GM12878 (cell line): ENCODE measurements around the gene HMHB1.

Experiments
- ATF7 ChIP-seq: fragments of 450-650 bp; IDR thresholded peaks from 2 replicates; pipeline ENCODE4 v1.6.1; 2016; ENCODE audit warnings: low read depth, mild to moderate bottlenecking
- CREB1 ChIP-seq: IDR thresholded peaks from 2 replicates; pipeline ENCODE4 v1.6.1; 2012; ENCODE audit warnings: low read depth, mild to moderate bottlenecking, inconsistent platforms
- EGR1 ChIP-seq, 2 experiments: IDR thresholded peaks; 1 replicate in 1 of 2; 2 replicates in 1 of 2; pipeline ENCODE4 v1.6.1; 2011 to 2012; ENCODE audit warnings: low read depth in 2 of 2, low read length in 2 of 2, borderline replicate concordance in 1 of 2, mild to moderate bottlenecking in 1 of 2, moderate library complexity in 1 of 2
- POLR2A ChIP-seq: IDR thresholded peaks from 2 replicates; pipeline ENCODE4 v1.6.1; 2011; ENCODE audit warnings: low read depth, mild to moderate bottlenecking, low read length
- SPI1 ChIP-seq: IDR thresholded peaks from 2 replicates; pipeline ENCODE4 v1.6.1; 2011; ENCODE audit warnings: low read depth, mild to moderate bottlenecking, low read length, moderate library complexity, borderline replicate concordance; ENCODE audit not compliant: insufficient read depth
- STAT1 ChIP-seq: fragments of 450-650 bp; conservative IDR thresholded peaks from 2 replicates; pipeline ENCODE4 v1.6.1; 2014; ENCODE audit warnings: antibody characterized with exemption, mild to moderate bottlenecking
- TF ChIP-seq, protein P1 (sequence below): fragments of 450-650 bp; IDR thresholded peaks from 2 replicates; pipeline ENCODE4 v1.6.1; 2014; ENCODE audit warnings: mild to moderate bottlenecking

DNA sequence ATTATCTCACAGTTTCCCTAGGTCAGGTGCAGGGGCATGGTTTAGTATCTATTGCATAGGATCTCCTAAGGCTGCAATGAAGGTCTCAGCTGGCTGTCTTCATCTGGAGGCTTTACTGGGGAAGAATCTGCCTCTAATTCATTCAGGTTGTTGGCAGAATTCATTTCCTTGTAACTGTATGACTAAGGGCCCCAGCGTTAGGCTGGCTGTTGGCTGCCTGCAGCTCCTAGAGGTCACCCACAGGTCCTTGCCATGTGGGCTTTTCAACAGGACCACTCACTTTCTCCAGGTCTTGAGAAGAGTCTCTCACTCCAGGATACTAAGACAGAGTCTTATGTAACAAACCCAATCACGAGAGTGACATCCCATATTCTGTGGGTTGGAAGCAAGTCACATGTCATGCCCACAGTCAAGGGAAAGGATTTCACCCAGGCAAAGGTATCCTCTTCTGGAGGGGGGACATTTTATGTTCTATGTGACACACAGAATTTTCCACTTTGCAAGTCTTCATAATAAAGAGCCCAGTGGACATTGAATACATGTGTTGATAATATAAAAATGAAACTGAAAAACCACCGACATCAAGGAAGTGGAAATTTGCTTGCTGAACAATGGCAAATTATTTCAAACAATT, 38.2 kb downstream of the HMHB1 start:
- TF ChIP-seq POLR2A, result no peak
- TF ChIP-seq, protein P1, sequence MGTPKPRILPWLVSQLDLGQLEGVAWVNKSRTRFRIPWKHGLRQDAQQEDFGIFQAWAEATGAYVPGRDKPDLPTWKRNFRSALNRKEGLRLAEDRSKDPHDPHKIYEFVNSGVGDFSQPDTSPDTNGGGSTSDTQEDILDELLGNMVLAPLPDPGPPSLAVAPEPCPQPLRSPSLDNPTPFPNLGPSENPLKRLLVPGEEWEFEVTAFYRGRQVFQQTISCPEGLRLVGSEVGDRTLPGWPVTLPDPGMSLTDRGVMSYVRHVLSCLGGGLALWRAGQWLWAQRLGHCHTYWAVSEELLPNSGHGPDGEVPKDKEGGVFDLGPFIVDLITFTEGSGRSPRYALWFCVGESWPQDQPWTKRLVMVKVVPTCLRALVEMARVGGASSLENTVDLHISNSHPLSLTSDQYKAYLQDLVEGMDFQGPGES, result no peak
- no peak for TF ChIP-seq EGR1 (IDR thresholded peaks at IDR 0.05; ENCODE audit: borderline replicate concordance in 1 of 2, low read depth in 2 of 2, low read length in 2 of 2)
- no peak for TF ChIP-seq ATF7
- TF ChIP-seq STAT1, result no peak
- no peak for TF ChIP-seq CREB1
- no peak for TF ChIP-seq SPI1
